HG02798 (cell line): ENCODE measurements around the gene UBE2M.
A peak's percentile ranks its signal among the peaks of the same experiment; 100 is the strongest.
"Not testable (repeated sequence)": the region's sequence is repeated elsewhere in the genome, so short reads cannot be mapped to it uniquely, and the experiment has no call there.

Experiments
- ATAC-seq: cut with Tn5 transposase; IDR thresholded peaks from one replicate; pipeline ENCODE4 v1.9.1; 2021; ENCODE audit warnings: mild to moderate bottlenecking; ENCODE audit not compliant: unreplicated experiment, poor library complexity

Gene UBE2M

DNA sequence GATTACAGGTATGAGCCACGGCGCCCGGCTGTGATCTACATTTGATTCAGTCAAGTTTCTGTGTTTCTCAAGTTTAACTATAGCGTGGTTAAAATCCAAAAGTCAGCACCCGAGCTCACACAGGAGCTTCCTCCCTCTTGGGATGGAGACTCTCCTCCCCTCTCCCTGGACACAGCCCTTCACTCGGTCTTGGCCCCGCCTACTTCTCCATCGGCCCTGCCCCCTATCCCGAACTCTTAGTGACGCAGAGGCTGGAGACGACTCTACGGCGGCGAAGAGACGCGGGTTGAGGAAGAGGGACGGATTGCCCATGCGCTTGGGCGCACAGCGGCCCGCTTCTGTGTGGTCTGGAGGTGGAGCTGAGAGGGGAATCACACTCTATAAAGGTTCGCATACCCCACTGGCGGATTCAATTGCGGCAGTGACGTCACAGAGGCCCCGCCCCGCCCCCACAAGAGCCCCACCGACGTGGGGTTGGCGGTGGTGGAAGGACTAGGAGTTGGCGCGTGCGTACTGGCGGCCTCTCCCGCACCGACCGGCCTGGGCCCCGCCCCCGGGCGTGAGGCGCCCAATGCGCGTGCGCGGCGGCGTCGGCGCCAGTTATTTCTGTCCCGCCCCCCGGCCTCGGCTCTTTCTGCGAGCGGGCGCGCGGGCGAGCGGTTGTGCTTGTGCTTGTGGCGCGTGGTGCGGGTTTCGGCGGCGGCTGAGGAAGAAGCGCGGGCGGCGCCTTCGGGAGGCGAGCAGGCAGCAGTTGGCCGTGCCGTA, 14.4 kb downstream of the UBE2M start, which contains the start of gene TRIM28:
Gene TRIM28 (plus strand): TSS at position 239 of the 765 bp plus-strand sequence. CDS start 694 bp downstream, outside the sequence.
- peak; percentile 88 for ATAC-seq

- ATAC-seq, result not testable (repeated sequence)
Observed at GRCh38 chr19:58542641-58543372, 15.6 kb downstream of the UBE2M start.

DNA sequence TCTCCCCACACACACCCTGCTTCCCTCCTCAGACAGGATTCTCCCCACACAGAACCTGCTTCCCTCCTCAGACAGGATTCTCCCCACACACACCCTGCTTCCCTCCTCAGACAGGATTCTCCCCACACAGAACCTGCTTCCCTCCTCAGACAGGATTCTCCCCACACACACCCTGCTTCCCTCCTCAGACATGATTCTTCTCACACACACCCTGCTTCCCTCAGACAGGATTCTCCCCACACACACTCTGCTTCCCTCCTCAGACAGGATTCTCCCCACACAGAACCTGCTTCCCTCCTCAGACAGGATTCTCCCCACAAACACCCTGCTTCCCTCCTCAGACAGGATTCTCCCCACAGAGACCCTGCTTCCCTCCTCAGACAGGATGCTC, 19.2 kb downstream of the UBE2M start:
- ATAC-seq, result not testable (repeated sequence)

DNA sequence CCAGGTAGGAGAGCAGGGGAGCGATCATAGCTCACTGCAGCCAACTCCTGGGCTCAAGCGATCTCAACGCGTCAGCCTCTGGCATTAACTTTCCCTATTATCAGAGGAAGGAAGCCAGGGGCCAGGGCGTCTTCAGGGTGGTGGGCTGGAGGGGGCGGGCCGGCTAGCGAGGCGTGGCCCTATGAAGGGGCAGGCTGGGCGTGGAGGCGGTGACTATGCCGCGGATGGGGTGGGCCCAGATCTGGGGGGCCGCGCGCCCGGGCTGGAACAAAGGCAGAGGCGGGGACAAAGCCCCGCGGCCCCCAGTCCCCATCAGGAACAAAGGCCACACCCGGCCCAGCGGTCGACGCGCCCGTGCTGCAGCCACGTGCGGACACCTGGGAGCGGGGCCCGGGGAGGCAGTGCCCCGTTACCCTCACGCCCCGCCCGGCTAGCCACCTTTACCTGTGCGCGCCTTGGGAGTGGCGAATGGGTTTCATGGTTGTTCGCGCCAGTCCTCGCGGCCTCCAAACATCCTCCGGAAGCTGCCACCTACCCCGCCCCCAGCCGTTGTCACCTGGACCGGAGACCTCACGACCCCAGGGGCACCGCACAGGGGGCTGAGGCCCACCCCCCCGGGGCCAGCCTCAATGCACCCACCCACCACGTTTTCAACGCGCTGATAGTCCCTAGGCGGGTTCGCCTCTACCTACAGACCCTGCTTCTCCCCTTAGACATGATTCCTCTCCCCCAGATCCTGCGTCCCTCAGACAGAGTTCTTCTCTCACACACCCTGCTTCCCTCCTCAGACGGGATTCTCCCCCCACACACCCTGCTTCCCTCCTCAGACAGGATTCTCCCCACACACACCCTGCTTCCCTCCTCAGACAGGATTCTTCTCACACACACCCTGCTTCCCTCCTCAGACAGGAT, 19.9 kb downstream of the UBE2M start:
- ATAC-seq, result no peak

- no peak for ATAC-seq
Observed at GRCh38 chr19:58536852-58537798, 21.3 kb downstream of the UBE2M start.

DNA sequence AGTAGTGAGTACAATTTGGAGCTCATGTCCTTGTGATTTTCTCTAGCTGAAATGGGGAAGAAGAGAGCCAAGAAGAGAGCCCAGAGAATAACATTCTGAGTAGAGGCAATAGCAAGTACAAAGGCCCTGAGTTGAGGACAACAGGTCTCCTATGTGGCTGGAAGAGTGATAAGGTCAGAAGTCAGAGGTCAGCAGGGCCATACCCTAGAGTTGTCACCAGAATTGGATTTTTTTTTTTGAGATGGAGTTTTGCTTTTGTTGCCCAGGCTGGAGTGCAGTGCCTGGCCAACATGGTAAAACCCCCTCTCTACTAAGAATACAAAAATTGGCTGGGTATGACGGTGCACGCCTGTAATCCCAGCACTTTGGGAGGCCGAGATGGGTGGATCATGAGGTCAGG, 22.6 kb downstream of the UBE2M start:
- no peak for ATAC-seq

GRCh38 chr19:58531034-58531840, 27.2 kb downstream of the UBE2M start:
- ATAC-seq, result no peak

- ATAC-seq, result no peak
Observed at GRCh38 chr19:58529405-58529804, 29.0 kb downstream of the UBE2M start.

DNA sequence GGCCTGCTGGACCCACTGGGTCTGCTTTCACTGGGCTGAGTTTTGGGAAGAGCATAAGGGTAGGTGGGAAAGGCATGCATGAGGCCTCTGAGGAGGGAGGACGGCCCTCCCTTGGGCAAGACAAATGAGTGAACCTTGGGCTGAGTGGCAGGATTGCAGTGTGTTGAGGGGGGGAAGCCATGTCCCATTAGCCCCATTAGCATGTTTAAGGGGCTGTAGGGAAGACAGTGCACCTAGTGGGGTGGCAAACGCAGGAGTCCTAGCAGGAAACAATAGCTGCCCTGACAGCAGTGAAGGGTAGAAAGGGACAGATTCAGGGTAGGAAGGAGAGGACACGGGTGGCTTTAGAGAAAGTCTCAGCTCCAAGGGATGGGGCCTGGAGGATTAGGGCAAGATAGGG, 35.7 kb downstream of the UBE2M start:
- ATAC-seq, result no peak

DNA sequence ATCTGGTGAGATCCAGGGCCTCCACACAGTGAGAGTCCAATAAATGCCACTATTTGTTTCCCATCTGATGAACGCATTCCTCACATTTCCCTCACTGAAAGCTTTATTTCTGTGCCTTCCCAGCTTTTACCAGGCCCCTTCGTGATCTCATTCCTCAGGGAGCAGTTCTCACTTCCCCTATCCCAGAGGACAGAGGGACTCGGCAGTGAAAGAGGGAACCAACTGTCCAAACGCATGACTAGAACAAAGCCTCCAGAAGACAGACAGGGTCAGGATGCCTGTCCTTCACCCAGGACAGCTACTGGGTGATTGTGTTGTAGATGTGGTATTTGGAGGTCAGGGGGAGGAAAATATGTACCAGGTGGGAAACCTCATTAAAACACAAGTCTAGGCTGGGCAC, 36.8 kb downstream of the UBE2M start:
- ATAC-seq, result no peak

DNA sequence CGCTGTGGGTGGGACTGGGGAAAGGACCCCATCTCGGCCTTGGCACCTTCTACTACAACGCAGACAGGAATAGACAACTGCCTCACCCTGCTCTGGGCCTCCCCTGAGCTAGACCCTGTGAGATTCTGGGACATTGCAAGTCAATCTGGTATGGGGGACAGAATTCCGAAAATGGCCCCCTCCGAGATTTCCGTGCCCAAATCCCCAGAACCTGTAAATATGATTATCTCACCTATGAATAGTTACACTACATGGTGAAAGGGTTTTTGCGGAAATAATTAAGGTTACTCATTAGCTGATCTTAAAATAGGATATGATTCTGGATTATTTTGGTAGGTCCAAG, 38.2 kb downstream of the UBE2M start:
- no peak for ATAC-seq

DNA sequence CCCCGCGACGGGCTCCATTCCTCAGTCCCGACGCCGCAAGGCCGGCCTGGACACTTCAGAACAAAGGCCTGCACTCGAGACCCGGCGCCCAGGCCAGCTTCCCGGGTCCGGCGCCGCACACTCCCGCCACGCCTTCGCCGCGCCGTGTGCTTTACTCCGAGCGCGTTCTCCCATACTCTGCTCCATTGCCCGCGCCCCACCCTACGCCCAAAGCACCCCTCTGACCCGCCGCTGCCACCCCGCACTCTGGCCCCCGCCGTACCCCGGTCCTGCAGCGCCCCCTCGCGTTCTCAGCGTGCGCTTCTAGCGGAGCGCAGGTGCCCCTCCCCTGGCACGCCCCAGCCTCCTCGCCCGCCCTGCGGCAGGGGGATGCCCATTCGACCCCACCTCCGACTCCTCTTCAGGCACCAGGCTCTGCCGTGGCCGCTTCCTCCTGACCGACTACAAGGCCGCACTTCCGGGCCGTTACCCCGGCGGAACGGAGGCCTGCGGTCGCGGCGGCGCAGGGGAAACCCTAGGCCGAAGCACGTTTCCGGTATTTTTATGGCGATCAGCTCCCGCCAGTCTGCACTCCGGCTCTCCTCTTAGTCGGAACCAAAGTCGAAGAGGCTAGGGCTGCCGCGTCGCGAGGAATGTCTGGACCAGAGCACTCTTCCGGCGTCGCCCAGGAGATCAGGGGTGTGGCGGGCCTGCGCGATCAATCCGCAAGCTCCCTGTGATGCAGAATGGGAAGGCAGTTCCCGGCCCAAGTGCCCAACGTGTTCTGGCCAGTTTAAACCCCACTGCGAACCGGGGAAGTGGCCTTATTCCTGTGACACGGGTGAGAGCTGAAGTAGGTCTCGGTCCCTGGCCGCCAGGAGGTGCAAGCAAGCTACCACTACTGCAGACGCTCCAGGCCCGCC, 38.8 kb downstream of the UBE2M start, which contains the start of gene ZBTB45:
Gene ZBTB45 (minus strand): TSS at position 456 of the 902 bp plus-strand sequence. CDS start 2,137 bp downstream, outside the sequence.
- ATAC-seq, result peak; percentile 85

GRCh38 chr19:58519087-58519354, 39.4 kb downstream of the UBE2M start:
- ATAC-seq, result no peak

DNA sequence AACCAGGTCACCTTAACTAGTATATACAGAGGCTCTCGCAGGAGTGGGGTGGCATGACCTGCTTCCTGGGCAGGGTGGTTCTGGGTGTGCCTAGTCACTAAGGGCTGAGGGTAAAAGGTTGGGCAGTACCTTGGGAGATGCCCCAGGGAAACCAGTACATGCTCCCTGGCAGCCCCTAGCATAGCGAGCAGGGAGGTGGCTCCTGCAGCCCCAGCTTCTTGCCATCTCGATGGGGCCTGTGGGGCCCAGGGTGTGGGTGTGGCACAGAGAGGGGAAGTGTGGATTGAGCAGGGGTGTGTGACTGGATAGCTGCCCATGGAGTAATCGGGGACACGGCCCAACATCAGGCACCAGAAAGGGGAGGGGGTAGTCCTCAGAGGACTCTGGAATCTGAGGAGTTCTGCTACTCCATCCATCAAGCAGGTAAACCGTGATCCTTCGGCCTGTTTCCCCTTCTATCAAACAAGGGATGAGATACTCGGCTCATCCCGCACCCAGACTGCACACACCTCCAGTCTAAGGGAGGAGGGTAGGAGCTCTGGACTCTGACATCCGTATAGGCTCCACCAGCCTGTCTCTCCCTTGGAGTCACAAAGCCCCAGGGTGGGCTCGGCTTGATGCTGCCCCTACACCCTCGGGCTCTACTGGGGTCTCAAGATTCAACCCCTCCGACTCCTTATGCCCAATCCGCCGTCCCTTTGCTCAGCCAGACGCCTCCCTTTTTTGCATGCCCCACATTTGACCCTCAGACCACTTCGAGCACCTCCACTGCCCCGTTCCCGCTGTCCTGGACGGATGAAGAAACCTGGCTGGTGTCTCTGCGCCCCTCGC, 39.9 kb downstream of the UBE2M start:
- ATAC-seq, result no peak

GRCh38 chr19:58516964-58517833, 41.2 kb downstream of the UBE2M start:
- no peak for ATAC-seq

DNA sequence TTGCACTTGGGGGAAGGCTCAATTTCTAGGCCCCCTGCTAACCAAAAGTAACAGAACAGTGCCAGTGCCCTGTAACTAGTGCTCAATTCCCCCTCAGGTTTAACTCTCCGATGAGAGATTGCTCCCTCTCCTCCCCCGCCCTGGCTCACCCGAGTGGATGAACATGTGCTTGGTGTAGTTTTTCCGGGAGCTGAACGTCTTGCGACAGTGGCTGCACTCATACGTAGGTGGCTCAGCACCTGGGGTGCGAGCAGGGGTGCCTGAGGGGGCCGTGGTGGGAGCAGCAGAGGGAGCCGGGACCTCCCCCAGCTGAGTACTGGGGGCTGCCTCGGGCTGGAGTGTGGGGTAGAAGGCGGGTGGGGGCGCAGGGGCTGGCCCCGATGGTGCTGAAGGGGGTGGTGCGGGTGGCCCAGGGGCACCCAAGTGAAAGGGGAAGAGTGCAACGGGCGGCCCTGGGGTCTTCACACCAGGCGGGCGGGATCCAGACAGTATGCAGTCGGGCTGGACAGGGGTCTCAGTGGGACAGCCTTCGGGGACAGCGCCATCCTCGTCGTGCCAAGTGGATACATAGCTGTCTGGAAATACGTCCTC, 42.1 kb downstream of the UBE2M start:
- ATAC-seq, result no peak
